ENCODE measurements around the gene EVPLL. TPM values are rescaled to one million over a fixed set of nuclear protein-coding genes. Genes with fewer than 3 reads are reported as not detected.
"Not testable (repeated sequence)": the region's sequence is repeated elsewhere in the genome, so short reads cannot be mapped to it uniquely, and the experiment has no call there.

The EVPLL gene
- total RNA-seq, 1 experiment from 2014 or later = not detected

DNA sequence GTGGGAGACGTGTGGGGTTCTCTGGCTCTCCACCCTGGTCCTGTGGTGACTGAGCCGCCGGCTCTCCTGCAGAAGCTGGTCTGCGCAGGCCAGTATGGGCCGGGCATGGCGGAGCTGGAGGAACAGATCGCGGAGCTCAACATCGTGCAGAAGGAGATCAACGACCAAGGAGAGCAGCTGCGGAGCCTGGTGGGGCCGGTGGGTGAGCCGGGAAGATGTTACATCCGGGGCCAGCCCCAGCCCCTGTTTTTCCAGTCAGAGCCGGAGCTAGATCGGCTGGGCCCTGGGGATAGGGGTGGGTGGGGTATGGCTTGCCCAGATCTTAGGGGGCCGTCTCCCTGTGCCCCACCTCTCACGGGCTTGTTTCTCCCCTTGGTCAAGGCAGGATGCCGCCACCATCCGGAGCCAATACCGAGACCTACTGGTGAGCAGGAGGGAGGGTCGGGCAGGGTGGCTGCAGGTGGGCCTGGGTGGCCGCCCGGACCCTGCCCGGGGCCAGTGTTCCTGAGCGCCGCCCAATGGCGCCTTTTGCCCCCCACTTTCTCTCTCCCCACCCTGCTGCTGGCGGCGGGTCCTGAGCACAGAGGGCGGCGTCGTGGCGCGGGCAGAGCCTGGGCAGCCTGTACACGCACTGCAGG is 5.0 kb downstream of the EVPLL start:
- ChIA-PET CTCF (no interaction called here), POLR2A (interaction anchor here (0.7 kb wide), 1 partner anchor 384 kb away, joined by 8 read pairs; no protein-coding TSS in a partner anchor)
- Histone ChIP-seq H3K9me3 (ENCODE audit: control insufficient read depth, insufficient read depth, low read depth, low read length) (no peaks in the 10 kb centered on the region), H3K4me3 (ENCODE audit: low read depth in 2 of 2, low read length in 2 of 2) (no peak overlapping the region), H3K27ac (ENCODE audit: low read length) (no peak overlapping the region), H3K27me3 (ENCODE audit: control insufficient read depth, insufficient read depth, low read length) (no peaks in the 10 kb centered on the region), H3K36me3 (ENCODE audit: control insufficient read depth, insufficient read depth, low read length) (no peaks in the 10 kb centered on the region), H3K4me1 (ENCODE audit: control insufficient read depth, insufficient read depth, low read length) (no peaks in the 10 kb centered on the region)
- DNase-seq (ENCODE audit: low read depth, low spot score) = no peak
- ATAC-seq = no peak
- intact Hi-C loops (cut with micrococcal nuclease; ENCODE audit: unreplicated experiment) (no loop called here), in situ Hi-C loops (cut with HindIII; ENCODE audit: low pct_unique_long_range_greater_than_20kb, low sequenced_read_pairs) (no loop called here)
- BruUV-seq (replicated peaks) = no TSS peak
- TF ChIP-seq SIN3A (IDR thresholded peaks at IDR 0.05; ENCODE audit: borderline replicate concordance, insufficient read depth, low read depth, low read length) = no peak
- TF ChIP-seq, protein P1, sequence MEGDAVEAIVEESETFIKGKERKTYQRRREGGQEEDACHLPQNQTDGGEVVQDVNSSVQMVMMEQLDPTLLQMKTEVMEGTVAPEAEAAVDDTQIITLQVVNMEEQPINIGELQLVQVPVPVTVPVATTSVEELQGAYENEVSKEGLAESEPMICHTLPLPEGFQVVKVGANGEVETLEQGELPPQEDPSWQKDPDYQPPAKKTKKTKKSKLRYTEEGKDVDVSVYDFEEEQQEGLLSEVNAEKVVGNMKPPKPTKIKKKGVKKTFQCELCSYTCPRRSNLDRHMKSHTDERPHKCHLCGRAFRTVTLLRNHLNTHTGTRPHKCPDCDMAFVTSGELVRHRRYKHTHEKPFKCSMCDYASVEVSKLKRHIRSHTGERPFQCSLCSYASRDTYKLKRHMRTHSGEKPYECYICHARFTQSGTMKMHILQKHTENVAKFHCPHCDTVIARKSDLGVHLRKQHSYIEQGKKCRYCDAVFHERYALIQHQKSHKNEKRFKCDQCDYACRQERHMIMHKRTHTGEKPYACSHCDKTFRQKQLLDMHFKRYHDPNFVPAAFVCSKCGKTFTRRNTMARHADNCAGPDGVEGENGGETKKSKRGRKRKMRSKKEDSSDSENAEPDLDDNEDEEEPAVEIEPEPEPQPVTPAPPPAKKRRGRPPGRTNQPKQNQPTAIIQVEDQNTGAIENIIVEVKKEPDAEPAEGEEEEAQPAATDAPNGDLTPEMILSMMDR (IDR thresholded peaks at IDR 0.05) = no peak
- TF ChIP-seq, protein P2, sequence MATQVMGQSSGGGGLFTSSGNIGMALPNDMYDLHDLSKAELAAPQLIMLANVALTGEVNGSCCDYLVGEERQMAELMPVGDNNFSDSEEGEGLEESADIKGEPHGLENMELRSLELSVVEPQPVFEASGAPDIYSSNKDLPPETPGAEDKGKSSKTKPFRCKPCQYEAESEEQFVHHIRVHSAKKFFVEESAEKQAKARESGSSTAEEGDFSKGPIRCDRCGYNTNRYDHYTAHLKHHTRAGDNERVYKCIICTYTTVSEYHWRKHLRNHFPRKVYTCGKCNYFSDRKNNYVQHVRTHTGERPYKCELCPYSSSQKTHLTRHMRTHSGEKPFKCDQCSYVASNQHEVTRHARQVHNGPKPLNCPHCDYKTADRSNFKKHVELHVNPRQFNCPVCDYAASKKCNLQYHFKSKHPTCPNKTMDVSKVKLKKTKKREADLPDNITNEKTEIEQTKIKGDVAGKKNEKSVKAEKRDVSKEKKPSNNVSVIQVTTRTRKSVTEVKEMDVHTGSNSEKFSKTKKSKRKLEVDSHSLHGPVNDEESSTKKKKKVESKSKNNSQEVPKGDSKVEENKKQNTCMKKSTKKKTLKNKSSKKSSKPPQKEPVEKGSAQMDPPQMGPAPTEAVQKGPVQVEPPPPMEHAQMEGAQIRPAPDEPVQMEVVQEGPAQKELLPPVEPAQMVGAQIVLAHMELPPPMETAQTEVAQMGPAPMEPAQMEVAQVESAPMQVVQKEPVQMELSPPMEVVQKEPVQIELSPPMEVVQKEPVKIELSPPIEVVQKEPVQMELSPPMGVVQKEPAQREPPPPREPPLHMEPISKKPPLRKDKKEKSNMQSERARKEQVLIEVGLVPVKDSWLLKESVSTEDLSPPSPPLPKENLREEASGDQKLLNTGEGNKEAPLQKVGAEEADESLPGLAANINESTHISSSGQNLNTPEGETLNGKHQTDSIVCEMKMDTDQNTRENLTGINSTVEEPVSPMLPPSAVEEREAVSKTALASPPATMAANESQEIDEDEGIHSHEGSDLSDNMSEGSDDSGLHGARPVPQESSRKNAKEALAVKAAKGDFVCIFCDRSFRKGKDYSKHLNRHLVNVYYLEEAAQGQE (IDR thresholded peaks at IDR 0.05; ENCODE audit: insufficient read depth in 1 of 2, low read depth in 2 of 2, low read length in 1 of 2) = no peak
- no peak for TF ChIP-seq POLR2AphosphoS5 (IDR thresholded peaks at IDR 0.05; ENCODE audit: low read depth, low read length)
- TF ChIP-seq TCF7L2 (IDR thresholded peaks at IDR 0.05; ENCODE audit: low read depth, low read length) = no peak

DNA sequence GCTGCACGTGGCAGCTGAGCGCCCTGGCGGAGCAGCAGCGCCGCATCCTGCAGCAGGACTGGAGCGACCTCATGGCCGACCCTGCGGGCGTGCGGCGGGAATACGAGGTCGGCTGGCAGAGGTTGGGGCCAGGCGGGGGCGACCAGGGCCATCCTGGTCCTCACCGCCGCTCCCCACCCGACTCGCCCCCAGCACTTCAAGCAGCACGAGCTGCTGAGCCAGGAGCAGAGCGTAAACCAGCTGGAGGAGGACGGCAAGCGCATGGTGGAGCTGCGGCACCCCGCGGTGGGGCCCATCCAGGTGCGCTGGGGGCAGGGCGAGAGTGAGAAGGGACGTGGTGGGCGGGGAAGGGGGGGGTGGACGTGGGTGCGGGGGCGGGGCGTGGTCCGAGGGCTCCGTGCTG is 5.5 kb downstream of the EVPLL start:
- CTCF ChIA-PET; H3K9me3 ChIP-seq (ENCODE audit: control insufficient read depth, insufficient read depth, low read depth, low read length); intact Hi-C loops (cut with micrococcal nuclease; ENCODE audit: unreplicated experiment); H3K27ac ChIP-seq (ENCODE audit: low read length); ATAC-seq; H3K27me3 ChIP-seq (ENCODE audit: control insufficient read depth, insufficient read depth, low read length); BruUV-seq (replicated peaks); H3K4me1 ChIP-seq (ENCODE audit: control insufficient read depth, insufficient read depth, low read length); H3K36me3 ChIP-seq (ENCODE audit: control insufficient read depth, insufficient read depth, low read length); in situ Hi-C loops (cut with HindIII; ENCODE audit: low pct_unique_long_range_greater_than_20kb, low sequenced_read_pairs); POLR2A ChIA-PET; DNase-seq (ENCODE audit: low read depth, low spot score); H3K4me3 ChIP-seq (ENCODE audit: low read depth in 2 of 2, low read length in 2 of 2): not testable (repeated sequence)

DNA sequence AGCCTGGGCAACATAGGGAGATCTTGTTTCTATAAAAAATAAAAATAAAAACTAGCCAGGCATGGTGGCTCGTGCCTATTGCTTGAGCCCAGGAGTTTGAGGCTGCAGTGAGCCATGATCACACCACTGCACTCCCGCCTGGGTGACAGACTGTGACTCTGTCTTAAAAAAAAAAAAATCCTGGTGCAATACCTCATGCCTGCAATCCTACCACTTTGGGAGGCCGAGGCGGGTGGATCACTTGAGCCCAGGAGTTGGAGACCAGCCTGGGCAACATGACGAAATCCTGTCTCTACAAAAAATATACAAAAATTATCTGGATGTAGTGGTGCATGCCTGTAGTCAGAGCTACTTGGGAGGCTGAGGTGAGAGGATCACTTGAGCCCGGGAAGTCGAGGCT is 6.7 kb downstream of the EVPLL start:
- H3K36me3 ChIP-seq (ENCODE audit: control insufficient read depth, insufficient read depth, low read length); intact Hi-C loops (cut with micrococcal nuclease; ENCODE audit: unreplicated experiment); H3K27me3 ChIP-seq (ENCODE audit: control insufficient read depth, insufficient read depth, low read length); POLR2A ChIA-PET; ATAC-seq; H3K4me1 ChIP-seq (ENCODE audit: control insufficient read depth, insufficient read depth, low read length); CTCF ChIA-PET; H3K27ac ChIP-seq (ENCODE audit: low read length); DNase-seq (ENCODE audit: low read depth, low spot score); BruUV-seq (replicated peaks); H3K9me3 ChIP-seq (ENCODE audit: control insufficient read depth, insufficient read depth, low read depth, low read length); in situ Hi-C loops (cut with HindIII; ENCODE audit: low pct_unique_long_range_greater_than_20kb, low sequenced_read_pairs); H3K4me3 ChIP-seq (ENCODE audit: low read depth in 2 of 2, low read length in 2 of 2): not testable (repeated sequence)

DNA sequence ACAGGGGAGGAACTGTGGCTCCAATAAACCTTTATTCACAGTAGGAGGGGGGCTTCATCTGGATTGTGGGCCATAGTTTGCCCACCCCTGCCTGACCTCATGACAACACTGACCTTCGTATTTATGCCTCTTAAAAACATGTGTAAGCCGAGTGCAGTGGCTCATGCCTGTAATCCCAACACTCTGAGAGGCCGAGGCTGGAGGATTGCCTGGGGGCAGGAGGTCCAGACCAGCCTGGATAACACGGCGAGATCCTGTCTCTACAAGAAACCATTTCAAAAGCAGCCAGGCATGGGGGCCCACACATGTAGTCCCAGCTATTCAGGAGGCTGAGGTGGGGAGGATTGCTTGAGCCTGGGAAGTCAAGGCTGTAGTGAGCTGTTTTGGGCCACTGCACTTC is 10.0 kb downstream of the EVPLL start:
- DNase-seq (ENCODE audit: low read depth, low spot score); H3K36me3 ChIP-seq (ENCODE audit: control insufficient read depth, insufficient read depth, low read length); intact Hi-C loops (cut with micrococcal nuclease; ENCODE audit: unreplicated experiment); CTCF ChIA-PET; ATAC-seq; in situ Hi-C loops (cut with HindIII; ENCODE audit: low pct_unique_long_range_greater_than_20kb, low sequenced_read_pairs); H3K27ac ChIP-seq (ENCODE audit: low read length); H3K9me3 ChIP-seq (ENCODE audit: control insufficient read depth, insufficient read depth, low read depth, low read length); H3K4me1 ChIP-seq (ENCODE audit: control insufficient read depth, insufficient read depth, low read length); H3K4me3 ChIP-seq (ENCODE audit: low read depth in 2 of 2, low read length in 2 of 2); H3K27me3 ChIP-seq (ENCODE audit: control insufficient read depth, insufficient read depth, low read length); BruUV-seq (replicated peaks): not testable (repeated sequence)
- POLR2A ChIA-PET = interaction anchor here (0.5 kb wide), 1 partner anchor 388 kb away, joined by 3 read pairs; no protein-coding TSS in a partner anchor

DNA sequence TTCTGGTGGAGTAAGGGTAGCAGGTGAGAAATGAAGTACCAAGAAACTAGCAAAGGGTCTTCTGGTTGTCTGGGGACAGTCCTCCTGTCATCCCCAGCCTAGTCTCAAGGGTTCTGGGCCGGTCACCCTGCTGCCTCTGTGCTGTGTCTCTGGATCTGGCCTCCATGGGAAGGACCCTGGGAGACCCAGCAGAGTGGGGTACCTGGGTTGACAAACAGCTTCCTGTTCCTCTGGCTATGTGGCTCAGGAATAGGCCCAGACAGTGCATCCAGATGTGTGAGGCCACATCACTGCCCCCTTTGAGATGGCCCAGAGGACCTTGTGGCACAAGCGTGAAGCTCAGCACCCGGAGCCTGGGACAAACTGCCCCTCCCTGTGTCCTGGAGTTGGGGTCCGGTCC is 10.7 kb downstream of the EVPLL start:
- BruUV-seq (replicated peaks); H3K27ac ChIP-seq (ENCODE audit: low read length); H3K36me3 ChIP-seq (ENCODE audit: control insufficient read depth, insufficient read depth, low read length); H3K9me3 ChIP-seq (ENCODE audit: control insufficient read depth, insufficient read depth, low read depth, low read length); intact Hi-C loops (cut with micrococcal nuclease; ENCODE audit: unreplicated experiment); H3K27me3 ChIP-seq (ENCODE audit: control insufficient read depth, insufficient read depth, low read length); DNase-seq (ENCODE audit: low read depth, low spot score); ATAC-seq; in situ Hi-C loops (cut with HindIII; ENCODE audit: low pct_unique_long_range_greater_than_20kb, low sequenced_read_pairs); H3K4me1 ChIP-seq (ENCODE audit: control insufficient read depth, insufficient read depth, low read length); POLR2A ChIA-PET; CTCF ChIA-PET; H3K4me3 ChIP-seq (ENCODE audit: low read depth in 2 of 2, low read length in 2 of 2): not testable (repeated sequence)

All from Panc1 (cell line).